ENCODE data around the gene PDE4A. TPM values are rescaled to one million over a fixed set of nuclear protein-coding genes. Genes with fewer than 3 reads are reported as not detected.

PDE4A gene
- total RNA-seq, 1 donor from 2014 or later: 105 TPM

- Mint-ChIP-seq H3K4me1 (ENCODE audit: low read depth) (peaks cover 23% of the 10 kb centered on the region), H3K27ac (no peak overlapping the region), H3K4me3 (ENCODE audit: low read depth) (peak overlapping the region; percentile 34), H3K9me3 (no peaks in the 10 kb centered on the region), H3K27me3 (ENCODE audit: low read depth) (peaks cover 65% of the 10 kb centered on the region), H3K36me3 (ENCODE audit: low read depth) (no peaks in the 10 kb centered on the region)
- intact Hi-C loops (cut with micrococcal nuclease): loop anchor here (5.0 kb wide), 1 partner anchor 229 kb away; the partner anchor contains the start of genes ICAM4 and ICAM5
- no peak for DNase-seq (ENCODE audit: low spot score)
Observed at GRCh38 chr19:10516671-10517286, 96.4 kb downstream of the PDE4A start.

- Mint-ChIP-seq H3K27ac (no peak within 1 kb of the TSS), H3K4me3 (ENCODE audit: low read depth) (peak within 1 kb of the TSS; percentile 34), H3K27me3 (ENCODE audit: low read depth) (peaks cover 65% of the 10 kb centered on the region), H3K4me1 (ENCODE audit: low read depth) (peaks cover 23% of the 10 kb centered on the region), H3K9me3 (no peaks in the 10 kb centered on the region), H3K36me3 (ENCODE audit: low read depth) (no peaks in the 10 kb centered on the region)
- no peak for DNase-seq (ENCODE audit: low spot score)
- intact Hi-C loops (cut with micrococcal nuclease): loop anchor here (5.0 kb wide), 1 partner anchor 230 kb away; the partner anchor contains the start of genes ICAM4 and ICAM5
Observed at GRCh38 chr19:10517361-10517759, 97.0 kb downstream of the PDE4A start, which contains the start of gene S1PR5. S1PR5 (minus strand) TSS chr19:10517447; CDS start chr19:10515011, 2,436 bp downstream.

GRCh38 chr19:10517760-10518443, 97.6 kb downstream of the PDE4A start:
- Mint-ChIP-seq H3K36me3 (ENCODE audit: low read depth) (no peaks in the 10 kb centered on the region), H3K4me1 (ENCODE audit: low read depth) (peaks cover 23% of the 10 kb centered on the region), H3K27ac (no peak overlapping the region), H3K9me3 (no peaks in the 10 kb centered on the region), H3K27me3 (ENCODE audit: low read depth) (peaks cover 62% of the 10 kb centered on the region), H3K4me3 (ENCODE audit: low read depth) (peak overlapping the region; percentile 10)
- intact Hi-C loops (cut with micrococcal nuclease): loop anchor here (5.0 kb wide), 1 partner anchor 231 kb away; the partner anchor contains the start of genes ICAM4 and ICAM5
- no peak for DNase-seq (ENCODE audit: low spot score)

- Mint-ChIP-seq H3K36me3 (ENCODE audit: low read depth) (no peaks in the 10 kb centered on the region), H3K4me1 (ENCODE audit: low read depth) (peaks cover 18% of the 10 kb centered on the region), H3K27me3 (ENCODE audit: low read depth) (peaks cover 54% of the 10 kb centered on the region), H3K4me3 (ENCODE audit: low read depth) (peak overlapping the region; percentile 35), H3K27ac (no peak overlapping the region), H3K9me3 (no peaks in the 10 kb centered on the region)
- DNase-seq (ENCODE audit: low spot score): no peak
- intact Hi-C loops (cut with micrococcal nuclease): loop anchor here (5.0 kb wide), 1 partner anchor 231 kb away; the partner anchor contains the start of genes ICAM4 and ICAM5
Observed at GRCh38 chr19:10518444-10519361, 98.4 kb downstream of the PDE4A start.

Other genes with a start within 250 kb of the PDE4A start
- gene DNMT1, start 225.6 kb upstream of the PDE4A start, total RNA-seq: 367 and 370 TPM in 2 replicates
- 10.1 and 10.8 TPM in 2 replicates for gene S1PR2, start 189.2 kb upstream of the PDE4A start, total RNA-seq
- gene MRPL4, start 168.3 kb upstream of the PDE4A start, total RNA-seq: 133 and 135 TPM in 2 replicates
- 75.3 and 75.7 TPM in 2 replicates for gene ICAM1, start 149.4 kb upstream of the PDE4A start, total RNA-seq
- gene ICAM4, start 133.6 kb upstream of the PDE4A start, total RNA-seq: 1.4 and 1.6 TPM in 2 replicates
- gene ICAM5, start 130.6 kb upstream of the PDE4A start, total RNA-seq: 2.6 and 3.5 TPM in 2 replicates
- 3.2 and 3.5 TPM in 2 replicates for gene ZGLP1, start 110.7 kb upstream of the PDE4A start, total RNA-seq
- 16.8 and 18.0 TPM in 2 replicates for gene FDX2, start 104.5 kb upstream of the PDE4A start, total RNA-seq
- 90.3 and 91.1 TPM in 2 replicates for gene RAVER1, start 87.0 kb upstream of the PDE4A start, total RNA-seq
- gene ICAM3, start 80.9 kb upstream of the PDE4A start, total RNA-seq: 115 and 116 TPM in 2 replicates
- 250 TPM in 2 replicates for gene TYK2, start 40.0 kb upstream of the PDE4A start, total RNA-seq
- 285 and 300 TPM in 2 replicates for gene CDC37, start 17.0 kb upstream of the PDE4A start, total RNA-seq
- 75.2 and 76.1 TPM in 2 replicates for gene KEAP1, start 82.8 kb downstream of the PDE4A start, total RNA-seq
- 0.23 TPM in 1 of 2 replicates, not detected in the other for gene S1PR5, start 96.9 kb downstream of the PDE4A start, total RNA-seq
- gene ATG4D, start 123.4 kb downstream of the PDE4A start, total RNA-seq: 34.1 and 37.2 TPM in 2 replicates
- 66.7 and 69.5 TPM in 2 replicates for gene KRI1, start 145.5 kb downstream of the PDE4A start, total RNA-seq
- gene CDKN2D, start 148.4 kb downstream of the PDE4A start, total RNA-seq: 45.9 and 46.9 TPM in 2 replicates
- not detected in 2 replicates for gene AP1M2, start 166.8 kb downstream of the PDE4A start, total RNA-seq
- gene SLC44A2, start 205.0 kb downstream of the PDE4A start, total RNA-seq: 83.0 and 87.4 TPM in 2 replicates
- gene ILF3, start 233.8 kb downstream of the PDE4A start, total RNA-seq: 509 and 523 TPM in 2 replicates

Measured in activated T-helper 2 cell treated with anti-CD3 and anti-CD28 coated beads, Interferon-gamma antibody, Interleukin-2, Interleukin-4, amounts not matched to agents 10 μg/mL and 5 μg/mL and 100 μg/mL, durations not matched to agents 14 hours and 24 hours and 36 hours (primary cell).